RPMI8226 (cell line): ENCODE measurements around the gene DOK4.
"Not testable (repeated sequence)": the region's sequence is repeated elsewhere in the genome, so short reads cannot be mapped to it uniquely, and the experiment has no call there.

Experiments used
- DNase-seq: peaks from one replicate; pipeline ENCODE4 v3.0.0-alpha.2; 2015

DOK4 gene

DNA sequence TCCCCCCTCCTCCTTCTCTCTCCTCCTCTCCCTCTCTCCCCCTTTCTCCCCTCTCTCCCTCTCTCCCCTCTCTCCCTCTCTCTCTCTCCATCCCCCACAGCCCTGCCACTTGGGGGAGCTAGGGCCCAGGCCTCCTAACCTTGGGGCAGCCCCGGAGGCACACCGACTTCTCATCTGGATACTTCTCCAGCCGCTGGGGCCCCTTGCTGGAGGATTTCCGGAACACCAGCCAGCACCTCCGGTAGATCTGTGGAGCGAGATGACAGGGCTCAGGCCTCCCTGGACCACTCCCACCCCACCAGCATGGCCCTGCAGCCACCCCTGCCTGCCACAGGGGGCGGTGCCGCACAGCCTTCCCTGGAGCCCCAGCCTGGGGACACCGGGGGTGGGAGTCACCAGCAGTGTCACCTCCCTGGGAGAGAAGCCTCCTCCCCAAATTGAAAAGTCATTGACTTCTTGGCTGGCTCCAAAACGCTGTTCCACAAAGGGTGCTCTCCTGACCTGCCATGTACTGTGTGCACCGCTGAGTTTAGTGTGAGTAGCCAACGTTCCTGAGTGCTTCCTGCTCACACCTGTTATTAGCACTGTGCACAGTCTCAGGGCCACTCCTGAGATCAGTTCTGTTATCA is 10.5 kb downstream of the DOK4 start:
- DNase-seq = peak; percentile 82

DNA sequence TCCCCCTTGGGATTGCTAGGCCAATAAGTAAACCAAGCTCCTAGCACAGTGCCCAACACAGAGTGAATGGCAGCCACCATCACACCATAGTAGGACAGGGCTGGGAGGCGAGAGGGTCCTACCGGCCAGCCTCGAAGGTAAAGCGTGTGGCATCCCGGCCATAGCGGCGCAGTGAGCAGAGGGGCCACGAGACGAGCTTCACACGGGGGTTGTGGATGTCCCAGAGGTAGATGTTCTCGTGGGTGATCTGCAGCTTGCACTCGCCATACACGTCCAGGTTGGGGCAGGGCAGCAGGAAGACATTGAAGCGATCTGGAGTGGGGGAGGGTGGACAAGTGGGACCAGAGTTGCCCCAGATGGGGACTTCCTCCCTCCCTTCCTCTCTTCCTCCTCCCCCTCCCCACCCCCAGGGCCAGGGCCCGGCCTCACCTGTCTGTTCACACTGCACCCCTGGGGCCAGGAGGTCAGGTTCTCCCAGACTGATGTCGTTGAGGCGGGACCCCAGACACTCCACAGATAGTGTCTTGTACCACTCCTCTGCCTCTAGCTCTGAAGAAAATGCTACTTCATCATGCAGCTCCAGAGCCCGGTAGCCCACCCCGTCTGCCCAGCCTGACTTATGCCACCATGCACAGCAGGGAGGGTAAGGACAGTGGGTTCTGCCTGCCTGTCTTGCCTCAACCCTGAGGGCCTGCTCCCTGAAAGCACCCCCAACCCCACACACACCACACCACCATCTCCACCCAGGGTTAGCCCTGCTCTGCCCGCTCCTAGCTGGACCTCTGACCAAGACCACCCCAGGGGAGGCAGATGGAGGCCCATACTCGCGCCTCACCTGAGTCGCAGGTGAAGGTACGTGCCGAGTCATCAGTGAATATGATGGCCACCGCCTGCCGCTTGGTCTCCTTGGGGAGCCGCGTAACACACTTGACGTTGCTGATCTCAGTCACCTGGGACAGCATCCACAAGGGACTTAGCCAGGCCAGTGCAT is 11.3 kb downstream of the DOK4 start:
- DNase-seq = peak; percentile 25

DNA sequence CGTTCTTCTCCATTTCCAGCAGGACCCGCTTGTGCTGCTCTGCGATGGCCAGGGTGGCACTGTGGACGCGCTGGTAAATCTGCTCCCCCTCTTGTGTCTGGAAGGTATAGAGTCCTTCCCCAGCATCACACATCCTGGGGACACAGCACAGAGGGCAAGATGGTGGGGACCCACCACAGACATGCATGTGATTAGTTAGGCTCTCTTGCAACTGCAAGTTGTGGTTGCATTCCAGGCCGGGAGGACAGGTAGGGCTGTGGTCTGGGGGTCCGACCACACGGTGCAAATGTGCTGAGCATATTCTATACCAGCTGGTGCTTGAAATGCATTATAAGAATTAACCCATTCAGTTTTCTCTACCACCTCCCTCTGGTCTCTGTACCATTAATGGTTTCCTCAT is 12.4 kb downstream of the DOK4 start:
- DNase-seq = no peak

DNA sequence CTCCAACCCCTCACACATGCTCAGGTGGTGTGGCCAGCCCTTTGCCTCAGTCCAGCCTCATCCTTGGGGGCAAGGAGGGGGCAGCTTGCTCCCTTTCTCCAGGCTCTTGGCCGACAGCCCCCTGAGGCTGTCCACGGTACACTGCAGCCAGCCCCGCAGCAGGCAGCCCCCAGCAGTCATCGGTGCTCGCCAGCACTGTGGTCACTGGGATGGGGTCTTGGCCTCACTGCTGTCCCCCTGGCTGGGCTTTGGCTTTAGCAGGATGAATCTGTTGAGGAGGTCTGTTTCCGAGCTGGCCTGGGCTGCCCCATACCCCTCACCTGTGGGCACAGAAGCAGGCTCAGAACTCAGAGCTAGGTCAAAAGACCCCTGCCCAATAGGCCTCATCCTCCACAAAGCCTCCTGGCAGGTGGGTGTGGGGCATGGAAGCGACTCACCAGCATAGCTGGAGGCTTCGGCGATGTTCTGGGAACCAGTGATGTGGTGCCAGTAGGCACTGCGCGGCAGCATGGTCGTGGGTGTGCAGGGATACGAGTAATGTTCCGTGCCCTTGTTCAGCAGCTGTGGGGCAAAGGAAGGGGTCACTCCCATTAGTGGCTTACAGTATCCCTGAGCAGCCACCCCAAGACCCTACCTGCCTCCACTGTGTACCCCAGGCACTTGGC is 13.0 kb downstream of the DOK4 start:
- DNase-seq = no peak

DNA sequence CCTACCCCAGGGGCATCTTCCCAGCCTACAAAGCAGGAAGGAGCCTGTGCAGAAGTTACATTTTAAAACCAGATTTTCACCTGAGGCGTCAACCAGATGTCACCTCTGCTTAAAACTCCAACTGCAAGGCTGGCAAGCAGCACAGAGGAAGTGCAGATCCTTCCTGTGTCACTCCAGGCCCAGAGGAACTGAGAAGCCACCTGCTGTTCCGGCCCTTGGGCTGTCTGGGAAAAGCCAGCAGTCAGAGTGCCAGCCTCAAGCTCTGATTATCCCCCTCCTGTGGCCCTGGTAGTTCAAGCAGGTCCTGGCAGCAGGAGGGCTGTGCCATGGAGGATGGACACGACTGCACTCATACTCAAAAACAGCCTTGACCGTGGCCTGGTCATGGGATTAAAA is 13.6 kb downstream of the DOK4 start:
- no peak for DNase-seq

DNA sequence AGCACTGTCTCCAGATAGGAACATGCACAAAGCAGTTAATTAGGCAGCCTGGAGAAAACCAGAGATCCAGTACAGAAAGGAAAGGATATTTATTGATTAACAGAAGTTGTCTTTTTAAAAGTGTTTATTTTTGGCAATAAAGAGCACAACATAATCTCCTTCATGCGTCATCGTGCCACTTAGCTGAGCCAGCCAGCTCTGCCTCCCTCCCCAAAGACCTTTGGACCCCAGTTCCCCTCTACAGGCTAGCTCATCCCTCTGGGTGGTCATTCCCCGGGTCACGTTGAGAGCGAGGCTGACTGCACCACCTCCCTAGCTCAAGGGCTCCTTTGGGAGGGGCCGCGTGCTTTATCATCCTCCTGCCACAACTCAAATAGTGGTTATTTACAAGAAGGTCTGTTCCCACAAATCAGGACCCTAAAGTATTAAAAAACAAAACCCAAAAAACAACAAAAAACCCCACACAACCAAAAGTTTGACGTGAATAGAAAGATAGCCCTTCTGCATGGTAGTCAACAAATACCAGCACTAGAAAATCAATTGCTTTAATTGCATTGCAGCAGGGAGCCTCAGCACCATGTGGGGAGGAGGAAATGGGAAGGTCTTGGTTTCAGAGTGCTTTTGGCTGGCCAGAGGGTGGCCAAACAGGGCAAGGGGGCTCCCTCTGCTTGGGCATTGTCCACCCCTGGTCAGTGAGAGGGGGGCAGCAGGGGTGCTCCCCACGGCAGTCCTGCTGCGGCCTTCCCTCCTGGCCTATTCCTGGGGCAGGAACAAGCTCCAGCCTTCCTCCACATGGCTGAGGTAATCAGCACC is 14.2 kb downstream of the DOK4 start:
- no peak for DNase-seq

DNA sequence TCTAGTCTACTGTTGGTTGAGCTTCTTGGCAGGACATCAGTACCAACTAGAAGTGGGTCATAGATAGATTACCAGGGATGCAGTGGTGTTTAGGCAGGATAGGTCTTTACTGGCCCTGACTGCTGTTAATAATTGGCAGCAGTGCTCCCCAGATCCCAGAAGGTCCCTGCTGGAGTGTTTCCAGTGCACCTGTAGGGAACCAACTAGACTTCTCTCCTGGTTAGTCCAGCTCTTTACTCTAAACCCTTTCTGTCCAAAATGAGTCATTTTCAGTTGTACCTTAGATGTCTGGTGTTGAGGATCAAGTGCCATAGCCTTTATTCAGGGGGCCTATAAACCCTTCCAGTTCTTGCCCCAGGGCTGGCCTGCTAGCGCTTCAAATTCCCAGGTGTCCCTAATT is 15.1 kb downstream of the DOK4 start:
- DNase-seq = no peak

DNA sequence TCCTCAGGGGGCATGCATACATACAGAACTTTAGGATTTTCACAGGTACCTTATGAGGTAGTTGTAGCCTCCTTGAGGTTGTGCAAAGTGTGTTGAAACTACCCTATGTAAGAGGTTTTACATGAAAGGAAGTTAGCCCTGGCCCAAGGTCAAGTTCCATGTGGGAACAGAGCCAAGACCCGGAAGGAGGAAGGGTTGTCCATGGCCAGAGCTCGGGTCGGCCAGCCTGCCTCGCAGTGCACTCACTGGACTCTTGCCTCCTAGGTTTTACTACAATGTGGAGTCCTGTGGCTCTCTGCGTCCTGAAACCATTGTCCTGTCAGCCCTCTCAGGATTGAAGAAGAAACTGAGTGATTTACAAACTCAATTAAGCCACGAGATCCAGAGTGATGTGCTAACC is 15.6 kb downstream of the DOK4 start:
- no peak for DNase-seq

DNA sequence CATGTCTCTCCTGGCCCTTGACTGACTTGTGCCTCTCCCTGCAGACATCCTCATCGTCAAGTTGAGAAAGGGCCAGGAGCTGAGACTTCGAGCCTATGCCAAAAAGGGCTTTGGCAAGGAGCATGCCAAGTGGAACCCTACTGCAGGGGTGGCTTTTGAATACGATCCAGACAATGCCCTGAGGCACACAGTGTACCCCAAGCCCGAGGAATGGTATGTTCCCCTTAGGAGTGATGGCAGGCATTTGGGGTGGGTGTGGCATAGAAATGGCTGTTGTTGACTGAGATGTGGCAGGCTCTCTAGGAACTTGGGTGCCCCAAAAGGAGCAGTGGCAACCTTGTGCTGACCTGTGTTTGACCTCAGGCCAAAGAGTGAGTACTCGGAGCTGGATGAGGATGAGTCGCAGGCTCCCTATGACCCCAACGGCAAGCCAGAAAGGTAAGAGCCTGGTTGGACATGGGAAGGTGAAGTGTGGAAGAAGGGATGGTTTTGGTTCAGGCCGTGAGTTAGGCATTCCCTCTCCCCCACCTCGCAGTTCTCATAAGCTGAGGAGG is 16.3 kb downstream of the DOK4 start:
- no peak for DNase-seq

DNA sequence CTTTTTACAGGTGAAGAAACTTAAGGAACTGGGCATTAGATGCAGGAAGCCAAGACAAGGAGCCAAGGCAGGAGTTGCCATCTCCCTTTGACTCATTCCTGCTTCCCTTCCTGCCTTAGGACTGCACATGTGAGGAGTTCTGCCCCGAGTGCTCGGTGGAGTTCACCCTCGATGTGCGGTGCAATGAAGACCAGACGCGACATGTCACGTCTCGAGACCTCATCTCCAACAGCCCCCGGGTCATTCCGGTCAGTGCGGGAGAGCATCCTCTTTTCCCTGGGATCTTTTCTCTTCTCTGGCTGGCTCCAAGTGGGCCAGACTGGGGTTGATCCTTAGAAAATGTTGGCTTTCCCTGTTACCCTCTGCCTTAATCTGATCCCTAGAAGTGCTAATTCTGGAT is 17.2 kb downstream of the DOK4 start:
- no peak for DNase-seq

DNA sequence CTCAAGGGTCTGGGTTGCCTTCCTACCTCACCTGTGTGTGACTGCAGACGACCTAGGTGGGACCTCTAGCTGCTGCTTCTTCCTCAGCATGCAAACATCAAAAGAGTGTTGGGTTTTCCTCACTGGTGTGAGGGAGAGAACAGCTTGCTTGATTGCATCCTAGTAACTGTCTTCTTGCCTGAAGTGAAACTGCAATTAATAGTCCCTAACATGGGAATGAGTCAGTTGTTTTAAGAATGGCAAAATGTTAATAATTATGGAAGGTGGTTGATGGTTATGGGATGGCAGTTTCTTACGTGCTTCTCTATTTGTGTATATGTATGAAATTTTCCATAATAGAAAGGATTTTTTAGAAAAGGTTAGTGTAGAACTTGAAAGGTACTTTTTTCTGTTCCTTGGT is 17.9 kb downstream of the DOK4 start:
- no peak for DNase-seq

DNA sequence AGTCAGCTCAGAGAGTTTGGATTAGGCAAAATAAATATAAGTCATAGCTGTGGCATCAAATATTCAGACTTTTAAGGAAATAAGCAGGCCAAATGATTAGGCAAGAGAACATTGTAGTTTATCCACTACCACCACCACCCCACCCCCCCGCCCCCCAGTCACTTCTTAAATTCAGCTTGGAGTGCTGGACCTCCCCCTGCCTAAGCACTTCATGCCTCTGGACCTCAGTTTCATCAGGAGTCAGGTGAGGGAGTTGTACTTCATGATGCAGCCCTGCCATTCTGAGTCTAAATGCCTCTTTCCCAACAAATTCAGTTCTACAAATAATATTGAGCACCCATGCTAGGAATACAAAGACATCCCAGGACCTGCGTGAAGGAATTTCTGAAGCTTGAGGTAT is 21.8 kb downstream of the DOK4 start:
- no peak for DNase-seq

DNA sequence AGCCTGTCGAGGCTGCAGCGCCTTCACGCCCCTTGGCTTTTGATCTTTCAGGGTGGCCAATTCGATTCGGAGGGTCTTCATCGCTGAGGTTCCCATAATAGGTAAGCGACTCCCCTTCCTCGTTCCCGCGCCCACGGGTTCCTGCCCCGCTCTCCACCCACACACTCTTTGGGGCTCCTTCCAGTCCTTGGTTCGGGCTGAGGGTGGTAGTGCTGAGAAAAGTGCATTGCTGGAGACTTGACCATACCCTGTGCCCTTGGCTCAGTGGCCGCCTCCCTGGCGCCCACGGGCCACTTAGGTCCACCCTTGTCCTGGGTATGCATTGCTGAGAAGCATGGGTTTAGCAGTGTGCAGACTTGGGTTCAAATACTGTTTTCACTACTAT is 23.3 kb downstream of the DOK4 start:
- no peak for DNase-seq

DNA sequence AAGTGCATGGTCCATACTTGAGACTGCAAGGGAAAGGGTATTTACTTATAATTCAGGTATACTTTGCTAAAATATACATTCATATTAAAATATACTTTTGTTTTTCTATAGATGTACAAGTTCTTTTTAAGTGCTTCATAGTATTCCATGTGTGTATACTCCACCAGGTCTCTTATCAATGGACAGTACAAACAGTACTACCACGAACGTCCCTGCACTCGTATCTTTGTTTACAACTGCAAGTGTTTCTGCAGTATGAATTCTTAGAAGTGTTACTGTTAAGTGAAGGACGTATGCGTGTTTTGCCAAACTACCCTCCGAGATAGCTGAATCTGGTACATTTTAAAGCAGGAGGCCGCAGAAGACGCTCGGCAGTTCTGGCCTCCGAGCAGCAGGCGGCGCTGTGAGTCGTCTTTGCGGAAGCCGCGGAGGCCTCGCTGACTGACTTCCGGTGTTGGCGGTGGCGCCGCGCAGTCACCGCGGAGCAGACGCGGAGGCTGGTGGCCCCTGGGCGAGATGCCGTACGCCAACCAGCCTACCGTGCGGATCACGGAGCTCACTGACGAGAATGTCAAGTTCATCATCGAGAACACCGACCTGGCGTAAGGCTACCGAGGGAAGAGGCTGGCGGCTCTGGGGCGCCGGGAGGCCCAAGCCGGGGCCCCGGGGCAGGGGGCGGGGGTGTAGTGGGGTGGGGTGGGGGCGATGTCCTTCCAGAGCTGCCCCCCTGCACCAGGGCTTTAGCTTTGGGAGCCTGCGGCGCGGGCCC is 23.9 kb downstream of the DOK4 start, which contains the start of gene POLR2C:
Gene POLR2C (plus strand): TSS at position 471 of the 769 bp plus-strand sequence. CDS start 46 bp downstream, at position 517.
- DNase-seq = peak; percentile 96

DNA sequence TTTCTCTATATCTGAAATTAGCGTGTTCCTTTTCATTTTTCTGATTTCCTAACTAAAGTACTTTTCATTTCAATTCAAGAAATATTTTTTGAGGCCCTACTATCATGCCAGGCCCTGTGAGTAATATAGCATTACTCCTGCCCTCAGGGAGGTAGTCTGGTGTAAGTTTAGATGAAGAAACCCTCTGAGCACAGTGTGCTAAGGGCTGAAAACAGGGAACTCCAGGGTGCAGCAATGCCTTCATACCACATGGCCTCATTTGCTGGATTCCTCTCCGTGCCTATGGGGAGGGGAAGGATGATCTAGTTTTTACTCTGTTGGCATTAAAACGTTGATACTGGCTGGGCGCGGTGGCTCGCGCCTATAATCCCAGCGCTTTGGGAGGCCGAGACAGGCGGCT is 34.3 kb downstream of the DOK4 start:
- DNase-seq = no peak

DNA sequence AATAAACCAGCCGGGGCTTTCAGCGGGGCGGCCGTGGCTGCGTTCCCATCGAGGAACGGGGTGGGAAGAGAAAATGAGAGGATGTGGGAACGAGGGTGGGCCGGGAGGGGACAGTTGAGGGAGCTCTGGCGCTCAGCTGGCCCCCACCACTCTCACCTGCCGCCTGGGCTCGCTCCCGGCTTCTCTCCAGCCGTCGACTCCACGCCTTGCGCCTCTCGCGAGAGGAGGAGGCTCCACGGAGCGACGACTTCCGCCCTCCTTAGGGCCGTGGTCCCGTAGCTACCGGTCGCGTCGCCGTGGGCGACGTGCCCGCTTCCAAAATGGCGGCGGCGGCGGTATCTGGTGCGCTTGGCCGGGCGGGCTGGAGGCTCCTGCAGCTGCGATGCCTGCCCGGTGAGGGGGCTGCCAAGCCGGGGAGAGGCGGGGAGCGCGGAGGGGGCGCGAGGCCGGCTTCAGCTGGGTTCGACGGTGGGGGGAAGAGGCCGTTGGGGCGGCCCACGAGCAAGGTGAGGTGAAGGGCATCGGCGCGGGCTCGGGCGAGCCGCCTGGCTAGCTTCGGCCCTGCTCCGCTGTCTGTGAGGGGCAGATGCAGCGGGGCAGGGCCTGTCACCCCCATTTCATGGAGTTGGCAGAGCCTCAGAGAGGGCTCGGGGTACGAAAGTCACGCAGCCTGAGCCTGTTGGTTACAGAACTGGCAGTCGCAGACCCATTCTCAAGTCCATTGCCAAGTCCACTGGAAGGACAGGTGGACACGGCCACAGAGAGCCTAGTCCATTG is 38.9 kb downstream of the DOK4 start, which contains the start of the genes CIAPIN1 and COQ9:
Gene CIAPIN1 (minus strand): TSS at position 200 of the 777 bp plus-strand sequence. CDS start 6,457 bp downstream, outside the sequence.
Gene COQ9 (plus strand): TSS at position 294 of the 777 bp plus-strand sequence. CDS start 27 bp downstream, at position 321.
- peak; percentile 98 for DNase-seq

DNA sequence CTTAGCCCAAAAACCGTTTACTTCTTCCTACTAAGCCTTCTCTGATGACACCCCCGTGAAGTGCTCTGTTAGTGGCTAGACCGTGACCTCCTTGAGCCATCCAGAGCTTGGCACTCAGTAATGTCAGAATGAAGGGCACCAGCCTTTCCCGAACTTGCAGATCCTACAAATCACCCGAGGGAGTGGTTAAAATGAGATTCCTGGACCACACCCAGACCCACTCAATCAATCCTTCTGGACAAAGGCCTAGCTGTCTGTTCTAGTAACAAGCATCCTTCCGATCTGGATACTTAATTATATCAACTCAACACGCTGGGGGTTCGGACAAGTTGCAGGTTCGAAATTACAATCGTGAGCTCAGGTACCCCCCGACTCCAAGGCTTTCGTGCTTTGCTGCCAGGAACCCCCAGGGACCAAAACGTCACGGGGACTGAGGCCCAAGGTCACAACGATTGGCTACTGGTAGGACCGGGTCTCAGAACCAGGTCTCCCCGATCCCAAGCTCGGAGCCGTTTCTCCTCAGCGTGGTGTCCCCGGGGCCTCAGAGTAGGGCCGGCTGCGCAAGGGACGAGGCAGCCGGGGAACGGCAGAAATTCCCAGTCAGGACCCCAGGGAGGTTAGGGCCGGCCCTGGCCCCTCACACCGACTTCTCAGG is 39.6 kb downstream of the DOK4 start:
- DNase-seq = peak; percentile 13

DNA sequence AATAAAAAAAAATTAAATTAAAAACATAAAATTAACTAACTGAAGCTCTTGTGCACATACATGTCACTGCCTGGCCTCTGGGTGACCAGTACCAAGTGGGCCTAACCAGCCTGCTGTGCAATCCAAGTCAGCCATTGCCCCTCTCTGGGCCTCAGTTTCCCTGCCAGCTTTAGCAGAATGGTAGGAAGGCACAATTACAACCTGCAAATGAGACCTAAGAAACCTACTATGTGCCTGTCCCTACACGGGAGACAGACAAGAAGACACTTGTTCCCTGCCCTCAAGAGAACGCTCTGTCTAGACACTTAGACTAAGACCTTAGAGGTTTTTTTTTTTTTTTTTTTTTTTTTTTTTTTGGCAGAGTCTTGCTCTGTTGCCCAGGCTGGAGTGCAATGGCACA is 40.8 kb downstream of the DOK4 start:
- no peak for DNase-seq

DNA sequence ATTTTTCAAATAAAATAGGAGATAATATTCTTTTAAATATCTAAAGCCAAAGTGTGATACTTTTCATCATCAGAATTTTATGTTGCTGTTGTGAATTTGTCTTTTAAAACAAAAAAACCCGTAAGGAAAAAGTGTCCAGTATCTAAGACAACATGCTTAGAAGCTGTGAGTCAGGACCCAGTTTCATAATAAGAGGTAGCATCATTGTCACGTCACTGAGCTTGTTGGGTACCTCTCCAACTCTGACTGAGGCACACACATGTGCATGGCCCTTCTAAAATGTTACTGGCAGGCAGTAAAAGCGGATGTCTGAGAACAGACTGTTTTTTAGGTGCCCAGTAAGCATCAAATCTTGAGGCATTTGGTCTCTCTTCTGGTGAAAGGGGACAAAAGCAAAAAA is 41.6 kb downstream of the DOK4 start:
- DNase-seq = no peak

DNA sequence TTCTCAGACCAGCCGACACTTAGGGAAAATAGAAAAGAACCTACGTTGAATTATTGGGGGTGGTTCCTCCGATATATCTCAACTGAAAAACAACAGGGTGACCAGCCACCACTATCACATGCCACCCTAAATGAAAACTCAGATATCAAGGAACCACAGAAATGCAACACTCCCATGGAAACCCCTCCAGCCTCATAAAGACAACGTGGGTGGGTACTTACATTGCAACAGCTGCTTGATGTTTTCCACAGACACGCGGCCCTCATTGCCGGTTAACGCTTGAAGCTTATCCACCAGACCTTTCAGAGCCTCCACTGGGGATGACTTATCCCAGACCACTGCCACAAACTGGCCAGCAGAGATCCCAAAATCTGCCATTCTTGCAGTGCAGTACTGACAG is 45.7 kb downstream of the DOK4 start:
- not testable (repeated sequence) for DNase-seq
